H9 (cell line): ENCODE data around the gene PNMA6E. TPM values are rescaled to one million over a fixed set of nuclear protein-coding genes. Genes with fewer than 3 reads are reported as not detected.

Experiments used
- DNase-seq: peaks from one replicate; pipeline ENCODE4 v3.0.0-alpha.2; 2017
- H2AFZ ChIP-seq: one replicate; pipeline ENCODE4 v1.6.1; 2013; ENCODE audit warnings: mild to moderate bottlenecking, low read length, control low read depth, moderate library complexity
- H2AK5ac ChIP-seq: 2 replicates; pipeline ENCODE4 v1.6.1; 2013; ENCODE audit warnings: low read length, control low read depth, mixed read lengths; ENCODE audit not compliant: insufficient read length
- H2BK120ac ChIP-seq: one replicate; pipeline ENCODE4 v1.6.1; 2013; ENCODE audit warnings: low read depth, mild to moderate bottlenecking, low read length, control low read depth, inconsistent platforms; ENCODE audit not compliant: poor library complexity, severe bottlenecking
- H2BK12ac ChIP-seq: 2 replicates; pipeline ENCODE4 v1.6.1; 2013; ENCODE audit warnings: low read length, control low read depth, mixed read lengths, low read depth; ENCODE audit not compliant: insufficient read length
- H2BK15ac ChIP-seq: 2 replicates; pipeline ENCODE4 v1.6.1; 2013; ENCODE audit warnings: low read depth, low read length, control low read depth
- H2BK20ac ChIP-seq: one replicate; pipeline ENCODE4 v1.6.1; 2013; ENCODE audit warnings: low read depth, mild to moderate bottlenecking, low read length, control low read depth, inconsistent platforms; ENCODE audit not compliant: poor library complexity, severe bottlenecking
- H2BK5ac ChIP-seq: 2 replicates; pipeline ENCODE4 v1.6.1; 2013; ENCODE audit warnings: low read length, control low read depth, mixed read lengths; ENCODE audit not compliant: insufficient read length
- H3K14ac ChIP-seq: 2 replicates; pipeline ENCODE4 v1.6.1; 2013; ENCODE audit warnings: low read length, control low read depth; ENCODE audit not compliant: insufficient read depth
- H3K18ac ChIP-seq: 2 replicates; pipeline ENCODE4 v1.6.1; 2013; ENCODE audit warnings: low read depth, mild to moderate bottlenecking, mixed read lengths, low read length, control low read depth; ENCODE audit not compliant: insufficient read length
- H3K23ac ChIP-seq: 2 replicates; pipeline ENCODE4 v1.6.1; 2013; ENCODE audit warnings: low read length, control low read depth, mixed read lengths, low read depth; ENCODE audit not compliant: insufficient read length
- H3K23me2 ChIP-seq: 2 replicates; pipeline ENCODE4 v1.6.1; 2013; ENCODE audit warnings: low read depth, mild to moderate bottlenecking, mixed read lengths, low read length, control low read depth; ENCODE audit not compliant: insufficient read length, poor library complexity, severe bottlenecking
- H3K27ac ChIP-seq: 2 replicates; pipeline ENCODE4 v1.5.1; 2013; ENCODE audit warnings: low read length, control low read depth, mixed read lengths, low read depth; ENCODE audit not compliant: insufficient read length
- H3K27me3 ChIP-seq: 2 replicates; pipeline ENCODE4 v1.6.1; 2013; ENCODE audit warnings: low read length, control low read depth, inconsistent platforms; ENCODE audit not compliant: insufficient read depth
- H3K4ac ChIP-seq: 2 replicates; pipeline ENCODE4 v1.6.1; 2013; ENCODE audit warnings: low read depth, mild to moderate bottlenecking, control low read depth, inconsistent platforms, low read length, moderate library complexity
- H3K4me1 ChIP-seq: 2 replicates; pipeline ENCODE4 v1.6.1; 2013; ENCODE audit warnings: low read length, control low read depth, inconsistent platforms; ENCODE audit not compliant: insufficient read depth
- H3K4me2 ChIP-seq: 2 replicates; pipeline ENCODE4 v1.6.1; 2013; ENCODE audit warnings: low read length, control low read depth, mixed read lengths; ENCODE audit not compliant: insufficient read length, insufficient read depth
- H3K56ac ChIP-seq: 2 replicates; pipeline ENCODE4 v1.6.1; 2013; ENCODE audit warnings: low read depth, mild to moderate bottlenecking, mixed read lengths, low read length, control low read depth; ENCODE audit not compliant: insufficient read length
- H3K79me1 ChIP-seq: 2 replicates; pipeline ENCODE4 v1.6.1; 2013; ENCODE audit warnings: low read depth, mild to moderate bottlenecking, moderate library complexity, low read length, control low read depth, inconsistent platforms; ENCODE audit not compliant: insufficient read depth, poor library complexity, severe bottlenecking
- H3K79me2 ChIP-seq: 2 replicates; pipeline ENCODE4 v1.6.1; 2013; ENCODE audit warnings: low read length, control low read depth, inconsistent platforms; ENCODE audit not compliant: insufficient read depth
- H3K9ac ChIP-seq: 2 replicates; pipeline ENCODE4 v1.6.1; 2013; ENCODE audit warnings: low read length, control low read depth, mixed read lengths; ENCODE audit not compliant: insufficient read length; ENCODE audit errors: extremely low read depth
- H3K9me3 ChIP-seq: one replicate; pipeline ENCODE4 v1.6.1; 2013; ENCODE audit warnings: low read depth, low read length, inconsistent platforms; ENCODE audit not compliant: control insufficient read depth
- H3T11ph ChIP-seq: one replicate; pipeline ENCODE4 v1.6.1; 2013; ENCODE audit warnings: mild to moderate bottlenecking, low read length, control low read depth, inconsistent platforms
- H4K20me1 ChIP-seq: one replicate; pipeline ENCODE4 v1.6.1; 2013; ENCODE audit not compliant: control insufficient read depth, insufficient read length, insufficient read depth
- H4K5ac ChIP-seq: 2 replicates; pipeline ENCODE4 v1.6.1; 2013; ENCODE audit warnings: low read depth, mild to moderate bottlenecking, mixed read lengths, low read length, control low read depth; ENCODE audit not compliant: insufficient read length
- H4K8ac ChIP-seq: replicated peaks from 2 replicates; pipeline ENCODE4 v1.6.1; 2013; ENCODE audit warnings: low read length, control low read depth, mixed read lengths, low read depth; ENCODE audit not compliant: insufficient read length
- H4K91ac ChIP-seq: 2 replicates; pipeline ENCODE4 v1.6.1; 2013; ENCODE audit warnings: low read depth, mild to moderate bottlenecking, moderate library complexity, mixed read lengths, low read length, control low read depth; ENCODE audit not compliant: insufficient read length
- H3K27ac Mint-ChIP-seq, 3 experiments: 2 replicates in 2 of 3; 3 replicates in 1 of 3; pipeline ENCODE4 v1.8.0; 2020 to 2021; ENCODE audit warnings: mixed read lengths in 3 of 3, mild to moderate bottlenecking in 1 of 3, moderate library complexity in 1 of 3
- H3K27me3 Mint-ChIP-seq: 2 replicates; pipeline ENCODE4 v1.8.0; 2021; ENCODE audit warnings: low read depth, mild to moderate bottlenecking, moderate library complexity, mixed read lengths
- H3K36me3 Mint-ChIP-seq, 3 experiments: 2 replicates in 2 of 3; 3 replicates in 1 of 3; pipeline ENCODE4 v1.8.0; 2020 to 2021; ENCODE audit warnings: low read depth in 3 of 3, mixed read lengths in 3 of 3; ENCODE audit not compliant: insufficient read depth in 1 of 3
- H3K4me1 Mint-ChIP-seq, 2 experiments: 2 replicates each; pipeline ENCODE4 v1.8.0; 2020; ENCODE audit warnings: mixed read lengths in 2 of 2
- H3K4me3 Mint-ChIP-seq, 2 experiments: 2 replicates in 1 of 2; 3 replicates in 1 of 2; pipeline ENCODE4 v1.8.0; 2020 to 2021; ENCODE audit warnings: mild to moderate bottlenecking in 2 of 2, mixed read lengths in 2 of 2, moderate library complexity in 1 of 2
- H3K9me3 Mint-ChIP-seq, 2 experiments: 2 replicates in 1 of 2; 3 replicates in 1 of 2; pipeline ENCODE4 v1.8.0; 2020; ENCODE audit warnings: mild to moderate bottlenecking in 2 of 2, mixed read lengths in 2 of 2, moderate library complexity in 1 of 2
- WGBS: extraction: QIAGEN DNeasy Blood & Tissue Kit; methylation state at CpG from one replicate; pipeline ENCODE4 v1.1.7; 2013; ENCODE audit warnings: missing lambda C conversion rate, low lambda C conversion rate, mixed read lengths; ENCODE audit not compliant: insufficient read length; ENCODE audit errors: extremely low coverage; 5-methylcytosine and 5-hydroxymethylcytosine counted together
- total RNA-seq: library from RNA; stranded (reverse); gene quantifications from 2 replicates; pipeline ENCODE4 v1.2.1, GENCODE V29; 2021
- TF ChIP-seq, protein P1 (sequence below): fragments of 200-600 bp; sonication (generic); conservative IDR thresholded peaks from 3 replicates; pipeline ENCODE4 v1.8.0; 2021; ENCODE audit warnings: antibody characterized with exemption, mild to moderate bottlenecking

PNMA6E gene
- total RNA-seq, 1 experiment from 2014 or later, result not detected

DNA sequence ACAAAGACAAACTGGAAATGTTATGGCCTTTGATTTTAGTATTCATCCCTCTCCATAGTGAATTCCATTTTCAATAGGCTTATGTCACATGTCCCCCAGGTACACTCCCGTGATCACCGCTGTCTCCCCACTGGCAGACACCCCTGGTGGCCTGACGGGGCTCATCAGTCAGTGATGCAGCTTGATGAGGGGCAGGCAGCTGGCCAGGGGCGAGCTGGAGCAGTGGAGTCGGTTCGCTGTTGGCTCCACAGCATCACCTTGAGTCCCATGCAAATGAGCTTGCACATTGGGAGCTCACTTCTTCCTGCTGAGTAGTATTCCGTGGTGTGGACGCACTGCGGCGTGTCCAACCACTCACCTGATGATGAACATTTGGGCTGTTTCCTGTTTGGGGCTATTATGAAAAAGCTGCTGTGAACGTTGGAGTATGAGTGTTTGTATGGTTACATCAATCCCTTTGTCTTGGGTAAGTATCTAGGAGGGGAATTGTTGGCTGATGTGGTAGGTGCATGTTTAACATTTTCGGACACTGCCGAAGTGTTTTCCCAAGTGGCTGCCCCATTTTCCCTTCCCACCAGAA is 39.5 kb upstream of the PNMA6E start:
- Histone ChIP-seq H3K27ac (no peak overlapping the region), H3K23me2 (no peaks in the 10 kb centered on the region), H4K91ac (no peak overlapping the region), H2BK120ac (no peak overlapping the region), H3K4ac (no peak overlapping the region), H2BK5ac (no peak overlapping the region), H3K18ac (no peak overlapping the region), H3K79me2 (no peaks in the 10 kb centered on the region), H2AFZ (no peak overlapping the region), H3K56ac (no peak overlapping the region), H2AK5ac (no peak overlapping the region), H2BK20ac (no peak overlapping the region), H3K79me1 (no peaks in the 10 kb centered on the region), H2BK15ac (no peak overlapping the region), H2BK12ac (no peak overlapping the region), H4K5ac (no peak overlapping the region), H3K4me1 (no peaks in the 10 kb centered on the region), H4K8ac (no peak overlapping the region), H3T11ph (no peak overlapping the region), H3K27me3 (no peaks in the 10 kb centered on the region), H3K23ac (no peak overlapping the region), H4K20me1 (no peaks in the 10 kb centered on the region), H3K9me3 (peaks cover 18% of the 10 kb centered on the region), H3K14ac (no peak overlapping the region), H3K9ac (no peak overlapping the region), H3K4me2 (no peak overlapping the region)
- Mint-ChIP-seq H3K36me3 (no peaks in the 10 kb centered on the region), H3K27me3 (peaks cover 7% of the 10 kb centered on the region; the same call in 1 of the 2 replicates), H3K4me1 (no peaks in the 10 kb centered on the region), H3K9me3 (peaks cover 54 to 75% of the 10 kb centered on the region in 2 experiments), H3K27ac (no peak overlapping the region), H3K4me3 (no peak overlapping the region)
- no CpG with 5 or more reads among the region's 13 CpGs for WGBS
- TF ChIP-seq, protein P1, sequence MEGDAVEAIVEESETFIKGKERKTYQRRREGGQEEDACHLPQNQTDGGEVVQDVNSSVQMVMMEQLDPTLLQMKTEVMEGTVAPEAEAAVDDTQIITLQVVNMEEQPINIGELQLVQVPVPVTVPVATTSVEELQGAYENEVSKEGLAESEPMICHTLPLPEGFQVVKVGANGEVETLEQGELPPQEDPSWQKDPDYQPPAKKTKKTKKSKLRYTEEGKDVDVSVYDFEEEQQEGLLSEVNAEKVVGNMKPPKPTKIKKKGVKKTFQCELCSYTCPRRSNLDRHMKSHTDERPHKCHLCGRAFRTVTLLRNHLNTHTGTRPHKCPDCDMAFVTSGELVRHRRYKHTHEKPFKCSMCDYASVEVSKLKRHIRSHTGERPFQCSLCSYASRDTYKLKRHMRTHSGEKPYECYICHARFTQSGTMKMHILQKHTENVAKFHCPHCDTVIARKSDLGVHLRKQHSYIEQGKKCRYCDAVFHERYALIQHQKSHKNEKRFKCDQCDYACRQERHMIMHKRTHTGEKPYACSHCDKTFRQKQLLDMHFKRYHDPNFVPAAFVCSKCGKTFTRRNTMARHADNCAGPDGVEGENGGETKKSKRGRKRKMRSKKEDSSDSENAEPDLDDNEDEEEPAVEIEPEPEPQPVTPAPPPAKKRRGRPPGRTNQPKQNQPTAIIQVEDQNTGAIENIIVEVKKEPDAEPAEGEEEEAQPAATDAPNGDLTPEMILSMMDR, result peak; percentile 12; the same call in 1 of the 3 replicates
- no peak for DNase-seq
